Lower leg skin (tissue), 3 donors: ENCODE measurements around the gene FAM13A.

Source experiments
- CTCF ChIP-seq, 3 donors: fragments of 450-650 bp; IDR thresholded peaks; one replicate each; pipeline ENCODE4 v1.5.1; 2016; ENCODE audit warnings: antibody characterized with exemption in 3 of 3, mild to moderate bottlenecking in 3 of 3, moderate library complexity in 2 of 3
- POLR2A ChIP-seq, 2 donors: fragments of 450-650 bp; IDR thresholded peaks; one replicate each; pipeline ENCODE4 v1.6.1; 2016 to 2017; ENCODE audit warnings: antibody characterized with exemption in 2 of 2, mild to moderate bottlenecking in 1 of 2, moderate library complexity in 1 of 2

- TF ChIP-seq POLR2A (IDR thresholded peaks at IDR 0.05): no peak
- no peak for TF ChIP-seq CTCF (IDR thresholded peaks at IDR 0.05)
Observed at GRCh38 chr4:89078300-89078699, 21.3 kb upstream of the FAM13A start.
